Muscle of arm (tissue), 12 donors: Measurements from ENCODE around the gene SUFU. TPM values are rescaled to one million over a fixed set of nuclear protein-coding genes. Genes with fewer than 3 reads are reported as not detected.

ENCODE experiments used
- DNase-seq: peaks from one replicate; pipeline ENCODE4 v3.0.0-alpha.2; 2013
- polyA plus RNA-seq, 12 donors: library from polyadenylated mRNA; unstranded; fragments of 120-200 nt; gene quantifications; one replicate each; pipeline ENCODE4 v1.2.1, GENCODE V29; 2013; ENCODE audit not compliant: insufficient read length in 12 of 12

The SUFU gene
- polyA plus RNA-seq, 12 donors, result 10.8 to 24.1 (median 15.3) TPM; not detected in 1

DNA sequence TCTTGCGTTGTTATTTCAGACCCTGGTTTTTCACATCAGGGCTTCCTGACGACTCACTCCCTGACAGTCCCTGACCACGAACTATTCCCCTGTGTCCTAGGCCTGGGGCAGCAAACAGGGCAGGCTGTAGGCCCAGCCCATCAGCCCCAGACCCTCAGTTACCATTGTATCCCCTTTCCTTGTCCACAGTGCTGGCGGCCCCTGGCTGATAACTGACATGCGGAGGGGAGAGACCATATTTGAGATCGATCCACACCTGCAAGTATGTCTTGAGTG lies 90.0 kb downstream of the SUFU start:
- DNase-seq, result no peak

DNA sequence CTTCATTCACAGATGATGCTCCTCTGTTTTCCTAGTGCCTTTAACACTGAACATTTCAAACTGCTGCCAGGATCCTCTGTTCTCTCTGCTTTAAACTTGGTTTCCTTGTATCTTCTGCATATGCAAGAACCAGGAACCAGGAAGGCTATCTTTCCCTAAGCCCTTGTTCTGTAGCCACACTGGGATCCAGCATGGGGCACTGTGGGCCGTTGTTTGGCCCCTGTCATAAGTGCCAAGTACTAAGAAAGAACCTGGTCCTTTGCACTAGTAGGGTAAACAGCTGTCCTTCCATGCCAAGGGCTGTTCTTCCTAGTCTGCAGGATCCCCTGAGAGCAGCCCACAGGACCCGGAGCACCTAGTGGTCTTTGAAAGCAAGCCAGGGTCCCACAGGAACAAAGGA lies 91.5 kb downstream of the SUFU start:
- no peak for DNase-seq

- no peak for DNase-seq
Observed at GRCh38 chr10:102595897-102596296, 92.1 kb downstream of the SUFU start.

DNA sequence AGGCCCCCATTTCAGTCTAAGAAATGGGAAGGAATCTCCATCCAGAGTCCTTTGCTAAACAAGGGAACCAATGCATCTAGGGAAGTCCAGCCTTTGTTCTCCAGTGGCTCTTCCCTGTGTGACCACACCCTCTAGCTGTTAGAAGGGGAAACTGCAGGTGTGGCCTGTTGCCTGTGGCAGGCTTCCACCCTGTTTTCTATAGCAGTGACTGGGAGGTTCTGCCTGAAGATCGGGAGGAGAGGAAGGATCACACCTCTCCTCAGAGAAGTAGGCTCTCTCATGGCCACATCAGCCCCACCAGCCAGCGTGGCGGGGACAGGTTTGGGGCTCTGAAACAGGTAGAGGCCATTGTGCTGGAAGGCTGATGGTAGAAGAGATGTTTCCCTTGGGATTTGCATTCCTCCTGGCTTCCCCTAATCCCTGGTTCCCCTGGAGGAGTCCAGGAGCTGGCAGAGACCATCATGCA lies 92.8 kb downstream of the SUFU start:
- peak; percentile 38 for DNase-seq

- peak; percentile 35 for DNase-seq
Observed at GRCh38 chr10:102597131-102597991, 93.6 kb downstream of the SUFU start.

GRCh38 chr10:102598243-102598642 lies 94.5 kb downstream of the SUFU start:
- no peak for DNase-seq

GRCh38 chr10:102599565-102600327 lies 96.0 kb downstream of the SUFU start:
- no peak for DNase-seq

GRCh38 chr10:102600816-102601215 lies 97.0 kb downstream of the SUFU start:
- no peak for DNase-seq

- DNase-seq, result no peak
Observed at GRCh38 chr10:102601639-102602038, 97.9 kb downstream of the SUFU start.

GRCh38 chr10:102602272-102603045 lies 98.7 kb downstream of the SUFU start:
- DNase-seq, result no peak

DNA sequence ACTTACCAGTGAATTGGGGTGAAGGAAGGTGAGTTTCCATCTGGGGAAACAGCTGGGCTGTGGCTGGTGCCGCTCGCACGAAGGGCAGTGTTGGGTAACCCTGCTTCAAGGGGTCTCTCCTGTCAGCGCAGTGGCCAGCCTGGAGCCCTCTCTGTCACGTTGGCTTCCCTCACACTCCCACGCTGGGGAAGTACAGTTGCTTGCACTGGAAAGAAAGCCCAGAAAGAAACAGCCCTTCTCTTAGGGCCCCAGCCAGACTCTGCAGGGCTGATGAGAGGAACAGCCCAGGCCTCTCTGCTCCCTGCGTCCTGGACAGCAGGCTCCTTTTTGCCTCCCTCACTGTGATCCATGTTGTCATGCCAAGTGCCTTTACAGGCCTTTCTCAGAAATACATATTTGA lies 100.2 kb downstream of the SUFU start:
- no peak for DNase-seq

- DNase-seq, result no peak
Observed at GRCh38 chr10:102604439-102604841, 100.7 kb downstream of the SUFU start.

- no peak for DNase-seq
Observed at GRCh38 chr10:102605712-102606111, 101.9 kb downstream of the SUFU start.

DNA sequence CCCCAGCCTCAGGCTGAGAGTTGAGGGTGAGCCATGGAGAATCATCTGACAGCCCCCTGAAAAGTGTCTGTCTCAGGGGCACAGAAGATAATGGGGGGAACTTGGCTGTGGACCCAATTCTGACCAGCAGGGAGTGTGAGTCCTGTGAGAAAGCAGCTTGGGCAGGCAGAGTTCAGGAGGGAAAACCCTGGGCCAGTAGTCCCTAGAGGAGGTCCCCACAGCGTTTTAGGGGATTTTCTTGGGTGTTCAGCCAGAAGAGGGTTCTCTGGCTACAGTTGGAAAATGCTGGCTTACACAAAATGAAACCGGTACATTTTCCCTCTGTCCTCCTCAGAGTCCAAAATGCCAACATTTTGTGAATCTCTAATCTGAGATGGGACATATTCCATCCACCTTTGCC lies 104.7 kb downstream of the SUFU start:
- DNase-seq, result no peak

GRCh38 chr10:102610441-102610887 lies 106.7 kb downstream of the SUFU start:
- DNase-seq, result no peak

GRCh38 chr10:102611514-102612087 lies 107.8 kb downstream of the SUFU start:
- no peak for DNase-seq

GRCh38 chr10:102612964-102613275 lies 109.1 kb downstream of the SUFU start:
- DNase-seq, result no peak

GRCh38 chr10:102613286-102613685 lies 109.5 kb downstream of the SUFU start:
- DNase-seq, result no peak

DNA sequence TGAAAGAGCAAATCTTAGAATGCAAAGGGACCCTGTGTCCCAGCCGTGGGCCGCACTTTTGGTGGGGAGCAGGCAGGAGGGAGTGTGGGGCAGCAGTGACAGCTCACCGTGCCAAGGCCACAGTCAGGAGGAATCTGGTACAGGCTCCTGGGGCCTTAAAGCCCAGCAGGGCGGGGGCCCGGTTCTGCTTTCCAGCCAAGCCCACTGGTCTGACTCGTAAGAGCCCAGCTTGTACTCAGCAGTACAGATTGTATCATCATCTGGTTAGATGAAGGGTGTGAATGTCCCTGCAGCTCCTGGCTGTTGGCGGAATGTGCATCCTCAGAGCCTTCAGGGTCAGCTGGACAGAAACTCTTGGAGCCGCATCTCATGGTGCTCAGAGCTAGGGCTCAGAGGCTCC lies 110.0 kb downstream of the SUFU start:
- DNase-seq, result no peak

DNA sequence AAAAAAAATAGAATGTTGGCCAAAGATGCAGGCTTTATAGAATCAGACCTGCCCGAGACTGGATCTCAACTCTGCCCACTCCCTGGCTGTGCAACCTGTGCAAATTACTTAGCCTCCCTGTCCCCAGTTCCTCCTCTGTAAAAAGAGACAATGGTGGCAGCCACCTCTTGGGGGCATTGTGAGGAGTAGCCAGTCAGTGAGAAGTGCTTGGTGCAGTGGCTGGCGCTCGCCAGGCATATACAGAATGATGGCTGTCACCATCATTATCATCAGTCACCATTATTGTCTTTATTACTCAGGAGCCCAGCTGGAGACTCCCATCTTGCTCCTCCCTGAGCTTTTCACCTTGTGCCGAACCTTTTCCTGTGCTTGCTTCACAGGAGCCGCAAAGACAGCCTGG lies 111.1 kb downstream of the SUFU start:
- no peak for DNase-seq

- no peak for DNase-seq
Observed at GRCh38 chr10:102615361-102615760, 111.6 kb downstream of the SUFU start.
